A549 (cell line): ENCODE measurements around the gene ZHX3.

Experiments used
- CEBPB ChIP-seq, 2 experiments: fragments of >200 bp in 1 of 2; sonication (Bioruptor Twin) in 1 of 2; formaldehyde crosslinking in 1 of 2; IDR thresholded peaks; 2 replicates each; pipeline ENCODE4 v1.6.1; 2012 to 2016
- EHMT2 ChIP-seq: fragments of 200-600 bp; sonication (generic); IDR thresholded peaks from 2 replicates; pipeline ENCODE4 v1.6.1; 2016; ENCODE audit warnings: antibody characterized with exemption, low read depth, mild to moderate bottlenecking, moderate library complexity
- EP300 ChIP-seq, 2 experiments: fragments of >200 bp; sonication (Bioruptor Twin); formaldehyde crosslinking; IDR thresholded peaks; 2 replicates in 1 of 2; 3 replicates in 1 of 2; pipeline ENCODE4 v1.6.1; 2016 to 2017
- KDM1A ChIP-seq: fragments of 200-600 bp; sonication (generic); IDR thresholded peaks from 2 replicates; pipeline ENCODE4 v1.6.1; 2016; ENCODE audit warnings: low read depth, mild to moderate bottlenecking
- TF ChIP-seq, protein P1 (sequence below): fragments of 200-600 bp; sonication (generic); IDR thresholded peaks from 2 replicates; pipeline ENCODE4 v1.6.1; 2016; ENCODE audit warnings: antibody characterized with exemption, mild to moderate bottlenecking, moderate library complexity

DNA sequence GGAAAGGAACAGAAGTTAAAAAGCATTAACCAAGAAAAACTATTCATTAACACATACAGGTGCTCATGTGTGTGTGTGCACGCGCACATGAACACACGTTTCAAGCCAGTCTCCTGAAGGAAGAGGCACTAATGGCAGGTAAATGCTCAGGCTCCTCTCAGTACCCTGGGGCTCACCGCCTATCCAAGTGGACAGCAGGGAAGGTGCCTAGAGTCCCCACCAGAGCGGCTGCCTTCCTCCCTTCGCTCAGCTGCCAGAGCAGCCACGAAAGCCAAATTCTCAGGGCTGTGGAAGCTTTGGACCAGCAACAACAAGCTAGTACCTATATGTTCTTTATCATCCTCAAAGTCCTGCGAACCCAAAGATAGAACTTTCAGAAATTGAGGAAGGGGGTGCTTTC, 137.6 kb downstream of the ZHX3 start:
- TF ChIP-seq EHMT2 (no peak), KDM1A (no peak), CEBPB (IDR thresholded peaks at IDR 0.05) (no peak), EP300 (IDR thresholded peaks at IDR 0.05) (no peak)
- TF ChIP-seq, protein P1, sequence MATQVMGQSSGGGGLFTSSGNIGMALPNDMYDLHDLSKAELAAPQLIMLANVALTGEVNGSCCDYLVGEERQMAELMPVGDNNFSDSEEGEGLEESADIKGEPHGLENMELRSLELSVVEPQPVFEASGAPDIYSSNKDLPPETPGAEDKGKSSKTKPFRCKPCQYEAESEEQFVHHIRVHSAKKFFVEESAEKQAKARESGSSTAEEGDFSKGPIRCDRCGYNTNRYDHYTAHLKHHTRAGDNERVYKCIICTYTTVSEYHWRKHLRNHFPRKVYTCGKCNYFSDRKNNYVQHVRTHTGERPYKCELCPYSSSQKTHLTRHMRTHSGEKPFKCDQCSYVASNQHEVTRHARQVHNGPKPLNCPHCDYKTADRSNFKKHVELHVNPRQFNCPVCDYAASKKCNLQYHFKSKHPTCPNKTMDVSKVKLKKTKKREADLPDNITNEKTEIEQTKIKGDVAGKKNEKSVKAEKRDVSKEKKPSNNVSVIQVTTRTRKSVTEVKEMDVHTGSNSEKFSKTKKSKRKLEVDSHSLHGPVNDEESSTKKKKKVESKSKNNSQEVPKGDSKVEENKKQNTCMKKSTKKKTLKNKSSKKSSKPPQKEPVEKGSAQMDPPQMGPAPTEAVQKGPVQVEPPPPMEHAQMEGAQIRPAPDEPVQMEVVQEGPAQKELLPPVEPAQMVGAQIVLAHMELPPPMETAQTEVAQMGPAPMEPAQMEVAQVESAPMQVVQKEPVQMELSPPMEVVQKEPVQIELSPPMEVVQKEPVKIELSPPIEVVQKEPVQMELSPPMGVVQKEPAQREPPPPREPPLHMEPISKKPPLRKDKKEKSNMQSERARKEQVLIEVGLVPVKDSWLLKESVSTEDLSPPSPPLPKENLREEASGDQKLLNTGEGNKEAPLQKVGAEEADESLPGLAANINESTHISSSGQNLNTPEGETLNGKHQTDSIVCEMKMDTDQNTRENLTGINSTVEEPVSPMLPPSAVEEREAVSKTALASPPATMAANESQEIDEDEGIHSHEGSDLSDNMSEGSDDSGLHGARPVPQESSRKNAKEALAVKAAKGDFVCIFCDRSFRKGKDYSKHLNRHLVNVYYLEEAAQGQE: no peak
